ENCODE data around the gene TMPRSS13.

TMPRSS13 gene

DNA sequence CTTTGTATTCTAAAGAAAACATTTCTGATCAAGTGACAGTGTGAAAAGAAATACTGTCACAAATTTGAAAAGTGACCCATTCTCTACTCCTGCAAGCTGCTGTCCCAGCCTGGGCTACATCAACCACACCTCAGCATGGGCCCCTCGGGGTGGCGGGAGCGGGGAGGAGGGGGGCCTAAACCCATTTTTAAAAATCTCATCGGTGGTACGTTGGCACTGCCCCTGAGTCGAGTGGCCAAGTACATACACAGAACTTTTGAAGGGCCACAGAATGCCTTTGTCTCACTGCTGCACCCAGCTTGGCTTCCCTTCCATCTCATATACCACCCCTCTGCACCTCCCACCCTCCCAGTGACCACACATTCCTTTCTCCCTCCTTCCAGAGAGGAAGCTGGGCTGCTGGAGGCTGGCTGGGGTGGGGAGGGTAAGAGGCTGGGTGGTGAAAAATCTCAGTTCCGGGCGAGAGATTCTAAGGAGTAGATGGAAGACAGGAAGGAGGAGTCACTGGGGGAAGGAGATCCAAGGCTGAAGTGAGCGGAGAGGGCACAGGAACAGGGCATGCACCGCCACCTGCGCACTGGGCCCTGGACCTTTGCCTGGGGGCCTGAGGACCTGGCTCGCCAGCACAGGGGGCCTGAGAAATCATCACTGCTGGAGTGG, 73.9 kb downstream of the TMPRSS13 start:
- DNase-seq (ENCODE audit: low spot score) = no peak

DNA sequence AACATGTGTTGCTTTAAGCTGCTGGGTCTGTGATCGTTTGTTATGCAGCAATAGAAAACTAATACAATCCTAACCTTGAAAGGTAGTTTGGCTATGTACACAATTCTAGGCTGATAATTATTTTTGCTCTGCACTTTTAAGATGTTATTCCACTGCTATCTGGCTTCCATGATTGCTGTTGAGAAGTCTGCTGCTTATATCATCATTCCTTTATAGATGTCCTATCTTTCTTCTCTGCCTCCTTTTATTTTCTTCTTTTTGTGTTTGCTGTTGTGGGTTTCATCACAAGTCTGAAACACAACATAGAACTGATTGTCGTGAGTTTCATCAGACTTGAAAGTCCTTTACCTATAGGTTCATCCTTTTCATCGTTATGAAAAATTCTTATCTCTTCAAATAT, 76.9 kb downstream of the TMPRSS13 start:
- no peak for DNase-seq (ENCODE audit: low spot score)

GRCh38 chr11:117851852-117852251, 77.3 kb downstream of the TMPRSS13 start:
- no peak for DNase-seq (ENCODE audit: low spot score)

GRCh38 chr11:117851106-117851505, 78.1 kb downstream of the TMPRSS13 start:
- no peak for DNase-seq (ENCODE audit: low spot score)

Data from CD4-positive, alpha-beta T cell treated with Interleukin-2 at 100 ng/mL for 4 hours (primary cell).